GM18508 (cell line): ENCODE data around the gene SLF1.
"Not testable (repeated sequence)": the region's sequence is repeated elsewhere in the genome, so short reads cannot be mapped to it uniquely, and the experiment has no call there.

Experiments used
- ATAC-seq: cut with Tn5 transposase; IDR thresholded peaks from one replicate; pipeline ENCODE4 v1.9.1; 2021; ENCODE audit warnings: moderate number of reproducible peaks; ENCODE audit not compliant: insufficient read depth, unreplicated experiment

Gene SLF1

DNA sequence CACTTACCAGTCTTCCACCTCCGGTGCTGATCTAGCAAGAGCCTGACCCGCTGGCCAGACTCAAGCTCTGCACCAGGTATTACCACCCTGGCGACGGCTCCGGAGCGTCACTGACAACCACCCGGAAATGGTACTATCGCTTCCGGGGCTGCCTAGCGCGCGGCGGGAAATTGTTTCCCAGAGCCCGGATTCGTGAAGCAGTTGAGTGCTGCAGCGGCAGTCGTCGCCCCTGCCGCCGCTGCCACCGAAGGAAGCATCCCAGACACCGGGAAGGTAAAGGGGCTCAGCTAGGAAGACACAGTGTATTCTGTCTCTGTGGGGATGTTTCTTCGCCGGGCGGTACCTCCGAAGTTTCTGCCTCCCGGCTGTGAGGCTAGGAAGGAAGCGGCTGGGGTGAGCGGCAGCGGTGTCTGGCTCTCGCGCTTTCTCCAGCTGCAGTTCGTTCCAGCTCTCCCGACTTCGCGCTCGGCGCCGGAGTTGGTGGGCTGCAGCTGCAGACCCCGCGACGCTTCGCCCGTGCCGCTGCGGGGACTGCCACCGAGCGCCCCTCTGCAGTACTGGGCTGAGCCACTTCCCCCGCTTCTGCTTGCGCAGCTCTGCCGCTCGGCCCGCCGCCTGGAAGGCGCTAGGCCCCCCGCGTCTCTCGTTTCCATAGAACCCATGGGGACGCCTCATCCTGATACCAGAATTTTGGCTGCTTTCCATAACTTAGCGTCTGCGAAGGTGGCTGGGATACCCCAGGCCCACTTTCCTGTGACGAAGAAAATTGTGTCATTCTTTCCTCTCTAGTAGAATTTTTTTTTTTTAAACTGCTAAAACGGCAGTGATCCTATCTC is at the start of gene SLF1, which contains the start of gene KIAA0825:
Gene SLF1, plus strand, starts transcription at position 177 of the 836 bp plus-strand sequence. CDS start 10,142 bp downstream, outside the sequence.
Gene KIAA0825, minus strand, starts transcription at position 112 of the 836 bp plus-strand sequence. CDS start 81,478 bp downstream, outside the sequence.
- peak; percentile 86 for ATAC-seq

- no peak for ATAC-seq
These were observed 47.1 kb upstream of the SLF1 start for GRCh38 chr5:94571415-94571814.

- ATAC-seq, result not testable (repeated sequence)
These were observed 45.1 kb upstream of the SLF1 start for GRCh38 chr5:94573349-94573748.

DNA sequence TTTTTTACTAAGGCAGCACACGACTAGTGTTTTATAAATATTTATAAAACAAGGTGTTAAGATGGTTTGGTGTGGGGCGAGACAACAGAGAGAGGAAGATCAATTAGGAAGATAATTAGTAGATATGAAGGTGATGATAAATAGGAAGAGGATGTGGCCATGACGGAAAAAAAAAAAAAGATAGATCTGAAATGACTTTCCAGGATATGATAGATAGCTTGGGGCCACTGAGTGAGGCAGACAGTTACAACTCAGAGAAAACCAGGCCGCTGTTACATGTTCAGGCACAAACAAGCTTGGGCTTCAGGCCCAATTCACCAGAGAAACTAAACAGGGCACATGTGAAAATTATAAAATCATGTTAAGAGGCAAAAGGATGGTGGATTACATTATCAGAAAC is 43.3 kb upstream of the SLF1 start:
- ATAC-seq, result no peak

DNA sequence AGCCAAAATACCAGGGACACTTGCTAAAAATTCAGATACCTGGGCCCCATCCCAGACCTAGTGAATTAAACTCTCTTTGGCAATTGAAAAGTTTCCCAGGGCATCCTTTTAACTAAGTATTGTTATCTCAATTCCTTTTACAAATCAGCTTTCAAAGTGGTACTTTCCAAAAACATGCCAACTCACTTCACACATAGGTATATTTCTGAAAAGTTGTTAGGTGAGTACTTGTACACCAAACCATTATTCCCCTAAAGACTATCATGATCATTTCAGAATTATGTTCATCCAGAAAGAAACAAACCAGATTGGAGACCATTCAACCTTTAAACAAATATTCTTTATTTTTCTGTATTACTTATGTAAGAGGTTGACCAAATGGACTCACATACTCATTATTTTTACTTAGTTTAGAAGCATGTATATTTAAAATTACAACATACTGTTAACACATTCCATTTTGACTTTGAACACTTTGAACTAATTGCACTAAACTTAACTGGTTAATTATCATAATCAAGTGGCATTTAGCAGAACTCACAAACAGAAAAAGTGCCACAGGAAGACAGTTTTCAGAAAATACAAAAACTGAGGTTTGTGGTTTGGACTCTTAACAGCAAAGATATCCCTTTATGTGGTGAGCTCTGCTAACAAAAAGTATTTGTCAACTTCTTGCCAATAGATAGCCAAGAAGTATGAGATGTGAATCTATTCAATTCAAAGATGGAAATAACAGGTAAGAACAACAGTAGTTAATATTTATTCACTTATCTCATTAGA is 40.8 kb upstream of the SLF1 start:
- ATAC-seq, result peak; percentile 77

DNA sequence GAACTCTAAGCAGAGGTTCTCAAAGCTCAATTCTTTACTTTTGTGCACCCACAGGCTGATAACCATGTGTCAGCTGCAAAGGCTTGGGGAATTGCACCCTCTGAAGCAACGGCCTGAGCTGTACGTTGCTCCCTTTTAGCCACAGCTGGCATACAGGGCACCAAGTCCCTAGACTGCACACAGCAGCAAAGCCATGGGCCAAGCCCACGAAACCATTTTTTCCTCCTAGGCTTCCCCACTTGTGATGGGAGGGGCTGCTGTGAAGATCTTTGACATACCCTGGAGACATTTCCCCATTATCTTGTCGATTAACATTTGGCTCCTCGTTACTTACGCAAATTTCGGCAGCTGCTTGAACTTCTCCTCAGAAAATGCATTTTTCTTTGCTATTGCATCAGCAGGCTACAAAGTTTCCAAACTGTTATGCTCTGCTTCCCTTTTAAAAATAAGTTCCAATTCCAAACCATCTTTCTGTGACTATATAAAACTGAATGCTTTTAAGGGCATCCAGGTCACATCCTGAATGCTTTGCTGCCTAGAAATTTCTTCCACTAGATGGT is 23.1 kb upstream of the SLF1 start:
- no peak for ATAC-seq

DNA sequence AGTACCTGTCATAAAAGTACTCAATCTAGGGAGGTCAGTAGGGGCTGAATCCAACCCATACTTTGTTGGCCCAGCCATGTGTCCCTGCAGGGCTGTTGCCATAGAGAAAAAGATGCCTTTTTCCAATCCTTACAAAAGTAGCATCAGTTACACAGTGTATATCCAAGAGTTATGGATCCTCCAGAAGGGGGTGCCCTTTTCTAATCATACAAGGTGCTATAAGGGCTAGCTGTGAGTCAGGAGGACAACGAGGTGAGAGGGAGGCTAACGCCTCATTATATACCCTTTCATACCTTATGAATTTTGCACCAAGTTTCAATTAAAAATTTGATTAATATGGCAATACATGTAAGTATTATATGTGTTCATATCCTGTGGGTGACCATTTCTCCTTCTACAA is 4.9 kb upstream of the SLF1 start:
- ATAC-seq, result no peak

- no peak for ATAC-seq
These were observed 4.2 kb upstream of the SLF1 start for GRCh38 chr5:94614156-94614805.

DNA sequence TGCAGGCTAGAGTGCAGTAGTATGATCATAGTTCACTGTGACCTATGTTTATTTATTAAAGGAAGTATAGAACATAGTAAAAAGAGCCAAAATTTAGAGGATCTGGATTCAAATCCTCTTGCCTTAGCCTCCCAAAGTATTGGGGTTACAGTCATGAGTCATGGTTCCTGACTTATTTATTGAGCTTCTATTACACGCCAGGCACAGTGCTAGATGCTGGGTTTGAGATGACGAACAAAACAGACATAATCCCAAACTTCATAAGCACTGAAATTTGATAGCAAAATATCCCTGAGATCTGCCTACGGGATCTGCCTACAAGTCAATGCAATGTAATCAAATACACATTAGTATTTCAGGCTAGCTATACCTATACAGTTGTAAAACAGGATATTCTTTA is 2.6 kb upstream of the SLF1 start:
- ATAC-seq, result no peak

DNA sequence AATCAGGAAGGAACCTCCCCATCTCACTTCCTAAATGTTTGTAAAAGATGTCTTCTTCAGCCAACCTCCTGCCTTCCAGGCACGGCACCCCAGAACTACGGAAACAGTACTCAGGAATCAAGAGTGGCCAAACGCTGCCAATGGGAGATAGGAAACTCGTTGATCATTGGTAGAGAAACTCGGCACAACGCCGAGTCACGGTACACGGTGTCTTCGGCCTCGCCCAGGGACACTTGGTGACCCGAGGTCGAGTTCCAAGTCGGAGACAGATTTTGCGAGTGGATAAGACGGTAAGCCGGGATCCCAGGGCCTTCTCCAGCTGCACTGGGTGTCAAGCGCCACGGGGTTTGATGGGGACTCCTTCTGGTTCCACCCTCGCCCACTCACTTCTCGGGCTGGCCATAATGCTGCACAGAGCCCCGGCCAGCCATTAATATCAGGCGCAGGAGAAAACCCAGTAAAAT is 408 bp upstream of the SLF1 start:
- peak; percentile 19 for ATAC-seq

- ATAC-seq, result no peak
These were observed 1.8 kb downstream of the SLF1 start for GRCh38 chr5:94620256-94620655.

GRCh38 chr5:94621763-94622162 is 3.3 kb downstream of the SLF1 start:
- no peak for ATAC-seq

DNA sequence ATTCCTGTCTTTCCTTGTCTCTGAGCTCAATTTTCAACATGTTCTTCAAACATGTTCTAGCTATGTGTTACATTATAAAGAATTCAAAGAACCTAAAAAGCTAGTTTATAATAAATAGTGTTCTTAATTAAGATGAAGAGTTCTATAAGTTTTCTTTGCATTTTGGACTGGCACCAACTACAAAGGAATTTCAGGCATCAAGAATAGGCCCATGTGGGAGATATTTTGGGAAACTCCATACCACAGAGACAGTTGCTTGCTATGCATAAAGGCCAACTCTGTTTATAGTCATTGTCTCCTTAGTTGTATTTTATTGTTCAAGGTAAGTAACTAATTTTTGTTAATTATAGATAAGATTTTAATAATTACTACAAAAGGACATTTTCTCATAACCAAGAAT is 4.5 kb downstream of the SLF1 start:
- ATAC-seq, result no peak

- no peak for ATAC-seq
These were observed 5.4 kb downstream of the SLF1 start for GRCh38 chr5:94623877-94624276.

- ATAC-seq, result no peak
These were observed 8.7 kb downstream of the SLF1 start for GRCh38 chr5:94627191-94627590.

- ATAC-seq, result peak; percentile 99
These were observed 13.6 kb downstream of the SLF1 start for GRCh38 chr5:94632024-94632423.

DNA sequence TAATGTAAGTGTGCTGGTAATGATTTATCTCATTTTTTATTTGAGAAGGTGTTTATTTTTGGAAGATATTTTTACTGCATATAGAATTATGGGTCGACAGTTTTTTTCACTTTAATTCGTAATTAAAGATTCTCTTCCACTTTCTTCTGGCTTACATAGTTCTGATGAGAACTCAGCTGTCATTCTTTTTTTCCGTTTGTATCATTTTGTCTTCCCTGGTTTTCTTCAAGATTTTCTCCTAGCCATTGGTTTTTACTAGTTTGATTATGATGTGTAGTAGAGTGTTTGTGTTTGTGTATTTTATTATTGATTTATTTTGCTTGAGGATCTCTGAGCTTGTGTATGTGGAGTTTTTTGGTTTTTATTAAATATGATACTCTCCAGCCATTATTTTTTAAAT is 21.7 kb downstream of the SLF1 start:
- no peak for ATAC-seq

- ATAC-seq, result no peak
These were observed 26.6 kb downstream of the SLF1 start for GRCh38 chr5:94645053-94645452.

DNA sequence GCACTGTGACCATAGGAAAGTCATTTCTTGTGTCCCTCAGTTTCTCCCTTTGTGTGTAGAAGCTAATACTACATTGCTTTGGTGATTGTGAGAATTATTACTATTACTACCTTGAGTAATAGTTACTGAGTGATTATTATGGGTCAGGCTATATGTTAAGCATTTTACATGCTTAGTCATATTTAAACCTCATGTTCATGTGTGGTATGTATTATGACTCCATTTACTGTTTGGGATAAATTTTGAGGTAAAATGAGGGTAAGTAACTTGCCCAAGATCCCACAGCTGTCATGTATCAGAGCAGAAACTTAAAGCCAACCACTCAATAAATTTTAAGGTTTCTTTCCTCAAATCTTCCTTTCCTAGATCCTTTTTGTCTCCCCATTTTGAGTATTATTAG is 28.3 kb downstream of the SLF1 start:
- no peak for ATAC-seq

DNA sequence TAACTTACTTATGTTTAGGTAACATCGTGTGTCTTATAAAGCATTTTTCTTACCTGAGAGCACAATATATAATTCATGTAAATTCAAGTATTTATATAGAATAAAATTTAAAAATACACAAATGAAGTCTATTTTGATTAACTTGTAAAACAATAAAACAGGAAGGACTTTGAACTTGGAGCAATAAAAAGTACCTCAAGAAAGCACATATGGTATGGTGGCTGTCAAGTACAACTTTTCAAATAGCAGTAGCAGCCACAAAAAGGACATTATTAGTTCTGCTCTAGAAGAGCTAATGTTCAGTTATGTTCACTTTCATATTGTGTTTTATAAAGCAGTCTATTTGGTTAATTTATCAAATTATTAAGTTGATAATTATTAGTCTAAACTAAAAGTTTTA is 31.4 kb downstream of the SLF1 start:
- no peak for ATAC-seq
